NCI-H2029 treated with DMSO at 0.1 percent for 48 hours (cell line): Measurements from ENCODE around the gene PRDM16.

Experiments
- DNase-seq: peaks from one replicate; lab custom pipeline; 2025; lab: John Stamatoyannopoulos, UW

The PRDM16 gene

DNA sequence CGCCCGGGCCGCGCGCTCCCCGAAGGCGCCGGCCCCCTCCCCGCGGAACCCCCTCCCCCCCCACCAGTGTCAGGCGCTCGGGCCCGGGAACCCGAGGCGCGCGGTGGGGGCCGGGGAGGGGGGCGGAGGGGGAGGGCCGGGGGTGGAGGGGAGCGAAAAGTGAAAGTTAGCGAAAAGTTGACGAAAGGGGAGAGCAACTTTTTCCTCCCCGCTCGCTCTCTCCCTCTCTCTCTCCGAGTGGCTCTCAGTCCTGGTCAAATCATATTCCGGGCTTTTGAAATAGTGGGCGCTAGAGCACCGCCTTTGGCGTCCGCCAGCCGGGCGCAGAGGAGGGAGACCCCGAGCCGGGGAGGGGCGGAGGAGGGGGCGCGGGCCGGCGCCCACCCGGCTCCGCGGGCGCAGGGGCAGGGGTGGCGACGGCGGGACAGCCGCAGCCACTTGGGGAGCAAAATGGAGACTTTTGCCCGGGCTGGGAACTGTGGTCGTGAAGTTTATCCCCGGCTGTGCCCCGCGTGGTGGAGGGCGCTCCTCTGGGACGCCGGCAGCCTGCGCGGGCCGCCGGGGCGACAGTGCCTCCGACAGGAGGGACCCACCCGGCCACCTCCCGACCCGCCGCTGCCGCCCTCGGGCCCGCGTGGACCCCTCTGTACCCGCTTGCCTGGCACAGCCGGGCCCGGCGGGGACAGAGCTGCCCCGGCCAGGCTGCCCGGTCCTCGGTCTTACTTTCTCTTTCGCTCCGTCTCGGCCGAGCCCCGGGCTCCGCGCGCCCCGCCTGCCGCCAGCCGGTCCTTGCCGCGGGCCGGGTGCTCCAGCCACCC, 697 bp downstream of the PRDM16 start:
- DNase-seq: no peak

DNA sequence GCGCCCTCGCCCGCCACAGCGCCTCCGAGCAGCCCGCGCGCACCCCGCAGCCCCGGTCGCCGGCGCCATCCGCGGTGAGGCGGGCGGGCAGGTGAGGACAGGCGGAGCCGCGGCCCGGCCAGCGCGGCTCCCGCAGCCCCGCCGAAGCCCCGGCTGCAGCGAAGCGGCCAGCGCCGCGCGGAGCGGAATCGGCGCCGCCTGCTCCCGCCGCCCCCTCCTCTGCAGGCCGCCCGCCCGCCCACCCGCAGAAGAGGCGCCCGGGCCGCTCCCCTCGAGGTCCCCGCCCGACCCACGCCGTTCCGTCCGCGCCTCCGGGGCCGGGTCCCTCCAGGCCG, 1.3 kb downstream of the PRDM16 start:
- no peak for DNase-seq

DNA sequence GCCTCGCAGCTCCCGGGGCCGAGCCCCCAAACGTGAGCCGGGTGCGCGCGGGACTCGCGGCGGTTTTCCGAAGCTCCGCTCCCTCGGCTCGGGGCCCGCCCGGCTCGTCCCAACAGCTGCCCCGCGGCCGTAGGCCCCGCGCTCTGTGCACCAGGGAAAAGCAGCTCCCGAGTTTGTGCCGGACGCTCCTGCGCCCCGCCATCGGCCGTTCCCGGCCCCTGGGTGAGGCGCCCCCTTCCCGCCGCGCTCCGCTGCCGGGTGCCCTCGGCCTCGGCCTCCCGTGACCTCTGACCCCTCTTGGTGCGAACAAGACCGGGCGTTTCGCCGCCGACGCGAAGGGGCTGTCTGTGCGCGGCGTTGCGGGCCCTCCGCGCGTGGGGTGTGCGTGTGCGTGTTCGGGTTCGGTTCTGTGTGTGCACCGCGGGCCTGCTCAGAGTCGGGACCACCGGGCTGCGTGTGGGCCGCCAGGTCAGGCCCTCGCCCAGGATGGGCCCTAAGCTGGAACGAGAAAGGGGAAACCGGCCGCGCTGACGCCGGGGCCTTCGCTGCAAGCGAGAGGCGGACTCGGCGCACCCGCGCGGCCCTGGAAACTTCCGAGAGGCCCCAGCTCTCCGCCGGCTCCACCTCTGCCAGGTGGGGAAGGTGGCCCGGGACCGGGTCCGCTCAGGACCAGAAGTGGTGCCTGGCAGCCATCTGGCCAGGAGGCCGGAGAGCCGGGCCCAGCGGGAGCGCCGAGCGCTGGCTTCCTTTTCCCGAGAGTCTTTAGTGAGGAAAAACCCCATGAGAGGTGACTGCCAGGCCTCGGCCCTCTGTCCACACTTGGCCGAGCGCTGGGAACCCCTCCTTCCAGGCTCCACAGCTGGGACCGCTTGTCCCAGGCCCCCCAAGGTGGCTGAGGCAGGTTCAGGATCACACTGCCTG, 1.9 kb downstream of the PRDM16 start:
- DNase-seq: no peak

DNA sequence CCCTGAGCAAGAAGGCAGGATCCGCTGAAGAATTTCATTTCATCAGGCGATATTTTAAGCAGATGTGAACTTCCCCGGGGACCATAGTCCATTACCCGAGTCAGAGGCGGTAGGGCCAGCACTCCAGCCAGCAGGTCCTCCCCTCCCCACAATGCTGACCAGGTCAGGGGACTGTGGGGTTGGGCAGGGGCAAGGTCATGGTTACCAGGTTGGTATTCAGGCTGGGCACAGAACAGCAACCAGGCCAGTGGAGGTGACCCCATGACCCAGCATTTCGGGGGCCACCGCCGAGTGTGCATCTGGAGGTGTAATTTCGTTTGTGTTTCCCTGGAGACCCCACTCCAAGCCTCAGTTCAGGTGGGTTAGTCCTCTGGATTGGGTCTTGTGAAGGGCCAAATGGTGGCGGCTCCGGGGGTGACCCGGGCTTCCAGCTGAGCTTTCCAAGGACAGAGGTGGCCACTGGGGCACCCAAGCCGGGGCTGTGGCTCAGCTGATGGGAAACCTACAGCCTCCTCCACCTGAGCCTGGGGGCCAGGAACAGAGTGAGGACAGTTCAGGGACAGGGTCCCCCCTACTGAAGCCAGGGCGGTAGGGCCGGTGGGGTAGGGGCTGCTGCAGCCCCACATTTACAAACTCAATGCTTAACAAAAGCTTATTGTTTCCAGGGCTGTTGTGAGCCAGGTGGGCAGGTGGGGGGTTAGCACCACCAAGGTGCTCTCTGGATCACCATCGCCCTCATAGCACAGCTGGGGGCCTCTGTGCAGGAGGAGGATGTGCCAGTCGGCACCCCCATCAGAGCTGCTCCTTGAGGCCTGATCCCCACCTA, 2.8 kb downstream of the PRDM16 start:
- DNase-seq: no peak

DNA sequence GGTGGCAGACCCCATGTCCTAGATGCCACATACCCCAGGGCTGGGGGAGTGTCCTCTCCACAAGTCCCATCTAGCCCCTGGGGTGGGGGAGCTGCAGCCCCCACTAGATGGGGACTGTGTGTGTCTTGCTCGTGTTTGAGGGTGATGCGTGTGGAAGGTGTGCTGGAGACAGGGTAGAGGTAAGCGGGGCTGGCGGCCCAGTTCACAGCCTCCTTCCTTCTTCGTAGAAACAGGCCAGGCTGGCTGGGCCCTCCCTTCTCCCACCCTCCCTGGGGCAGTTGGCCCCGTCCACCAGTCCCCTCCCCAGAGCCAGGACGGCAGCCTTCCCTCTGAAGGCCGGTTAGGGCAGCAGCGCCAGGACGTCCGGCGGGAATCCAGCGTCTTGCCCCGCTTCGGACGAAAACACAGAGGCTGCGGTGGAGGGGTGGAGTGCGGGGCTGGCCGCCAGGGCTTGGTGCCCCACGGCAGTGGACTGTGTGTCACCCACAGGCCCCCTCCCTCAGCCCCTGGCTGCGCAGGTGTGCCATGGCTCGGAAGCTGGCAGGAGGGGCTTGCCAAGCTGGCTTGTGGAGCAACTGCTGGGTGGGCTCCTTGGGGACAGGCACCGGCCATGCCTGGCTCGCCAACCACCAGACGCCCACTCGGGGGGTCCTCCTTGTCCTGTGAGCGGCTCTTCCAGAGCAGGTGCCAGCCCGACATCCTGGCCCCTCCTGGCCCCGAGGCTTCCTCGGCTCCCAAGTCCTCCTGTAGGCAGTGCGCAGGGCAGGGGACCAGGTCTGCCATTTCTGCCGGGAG, 3.6 kb downstream of the PRDM16 start:
- DNase-seq: no peak

- no peak for DNase-seq
These were observed 4.1 kb downstream of the PRDM16 start for GRCh38 chr1:3073186-3073488.

- DNase-seq: no peak
These were observed 4.7 kb downstream of the PRDM16 start for GRCh38 chr1:3073489-3074296.

- DNase-seq: no peak
These were observed 5.3 kb downstream of the PRDM16 start for GRCh38 chr1:3074297-3074741.

DNA sequence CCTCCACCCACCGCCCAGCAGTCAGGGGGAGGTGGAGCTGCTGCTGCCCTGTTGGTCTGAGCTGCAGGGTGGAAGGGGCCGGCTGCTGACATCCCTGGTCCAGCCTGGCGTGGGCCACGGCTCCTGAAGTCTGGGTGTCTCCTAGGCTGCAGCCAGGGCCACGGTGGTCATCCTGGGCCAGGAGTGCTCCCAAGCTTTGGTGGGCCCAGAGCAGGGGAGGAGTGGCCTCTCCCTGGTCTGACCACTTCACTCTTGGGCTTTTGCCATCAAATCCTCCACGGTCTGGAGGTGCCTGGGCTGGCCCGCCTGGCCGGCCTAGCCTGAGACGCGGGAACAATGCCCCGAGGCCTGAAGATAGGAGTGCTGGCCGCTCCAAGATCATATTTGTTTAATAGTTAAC, 5.8 kb downstream of the PRDM16 start:
- DNase-seq: no peak

DNA sequence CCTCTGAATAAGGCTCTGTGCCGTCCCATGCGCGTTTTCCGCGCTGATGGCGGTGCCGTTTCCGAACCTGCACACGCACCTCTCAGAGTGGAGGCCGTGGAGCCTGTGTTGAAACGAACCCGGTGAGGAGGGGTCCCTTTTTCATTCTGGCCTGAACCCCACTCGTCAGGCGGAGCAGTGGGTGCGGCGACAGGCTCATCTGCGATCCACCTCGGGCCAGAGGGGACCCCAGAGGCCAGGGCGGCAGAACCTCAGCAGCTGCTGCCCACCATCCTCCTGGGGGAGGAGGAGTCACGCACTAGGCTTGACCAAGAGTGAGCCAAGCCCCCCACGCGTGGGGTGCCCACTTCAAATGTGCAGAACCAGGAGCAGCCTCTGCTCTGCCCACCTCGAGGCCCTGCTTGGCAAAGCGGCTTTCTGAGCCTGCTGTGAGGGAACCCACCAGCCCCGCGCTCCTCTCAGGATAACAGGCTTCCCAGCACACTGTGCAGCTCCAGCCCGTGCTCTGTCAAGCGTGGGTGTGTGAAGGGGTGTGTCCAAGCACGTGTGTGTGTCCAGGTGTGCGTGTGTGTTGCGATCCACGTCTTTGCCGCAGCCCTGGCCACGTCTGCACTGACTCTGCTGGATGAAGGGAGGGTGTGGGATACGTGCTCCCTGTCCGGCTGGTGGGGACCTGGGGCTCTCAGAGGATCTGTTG, 6.8 kb downstream of the PRDM16 start:
- no peak for DNase-seq

GRCh38 chr1:3076363-3076740, 7.3 kb downstream of the PRDM16 start:
- DNase-seq: no peak

DNA sequence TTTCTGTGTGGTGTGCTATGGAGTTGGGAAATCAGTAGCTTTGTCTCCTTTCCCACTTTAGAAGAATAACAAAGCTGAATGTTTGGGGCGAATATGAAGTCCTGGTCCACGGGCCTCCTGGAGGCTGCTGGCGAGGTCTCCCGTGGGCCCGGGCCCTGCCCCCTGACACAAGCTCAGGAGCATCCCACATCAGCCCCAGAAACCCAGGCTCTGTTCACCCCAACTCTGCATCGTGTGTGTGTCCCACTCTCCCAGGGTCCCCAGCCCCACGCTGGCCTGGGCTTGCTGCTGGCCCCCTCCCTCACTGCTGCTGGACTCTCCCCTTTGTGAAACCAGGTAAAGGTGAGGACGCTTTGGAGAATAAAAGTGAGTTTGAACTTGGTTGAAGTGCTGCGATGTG, 8.1 kb downstream of the PRDM16 start:
- DNase-seq: no peak

GRCh38 chr1:3077561-3077960, 8.6 kb downstream of the PRDM16 start:
- DNase-seq: no peak

DNA sequence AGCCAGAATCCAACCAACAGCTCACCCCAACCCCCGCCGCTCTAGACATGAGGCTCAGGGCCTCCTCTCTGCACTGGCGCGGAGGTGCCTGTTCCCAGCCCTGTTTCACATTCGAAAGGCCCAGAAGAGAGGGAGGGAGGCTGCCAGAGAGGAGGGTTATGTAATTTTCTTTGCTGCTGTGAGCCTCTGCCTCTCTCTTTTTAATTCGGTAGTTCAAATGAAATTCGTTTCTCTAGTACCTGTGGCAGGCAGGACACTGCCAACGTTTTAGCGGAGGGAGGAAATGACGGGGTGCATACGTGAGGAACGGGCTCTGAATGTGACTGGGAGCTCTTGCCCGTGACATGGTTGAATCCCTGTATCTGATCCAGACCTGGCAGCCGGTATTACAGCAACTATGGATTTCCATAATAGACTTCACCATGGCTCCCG, 9.4 kb downstream of the PRDM16 start:
- DNase-seq: no peak

- DNase-seq: no peak
These were observed 9.9 kb downstream of the PRDM16 start for GRCh38 chr1:3078871-3079270.

- no peak for DNase-seq
These were observed 10.5 kb downstream of the PRDM16 start for GRCh38 chr1:3079381-3080052.

DNA sequence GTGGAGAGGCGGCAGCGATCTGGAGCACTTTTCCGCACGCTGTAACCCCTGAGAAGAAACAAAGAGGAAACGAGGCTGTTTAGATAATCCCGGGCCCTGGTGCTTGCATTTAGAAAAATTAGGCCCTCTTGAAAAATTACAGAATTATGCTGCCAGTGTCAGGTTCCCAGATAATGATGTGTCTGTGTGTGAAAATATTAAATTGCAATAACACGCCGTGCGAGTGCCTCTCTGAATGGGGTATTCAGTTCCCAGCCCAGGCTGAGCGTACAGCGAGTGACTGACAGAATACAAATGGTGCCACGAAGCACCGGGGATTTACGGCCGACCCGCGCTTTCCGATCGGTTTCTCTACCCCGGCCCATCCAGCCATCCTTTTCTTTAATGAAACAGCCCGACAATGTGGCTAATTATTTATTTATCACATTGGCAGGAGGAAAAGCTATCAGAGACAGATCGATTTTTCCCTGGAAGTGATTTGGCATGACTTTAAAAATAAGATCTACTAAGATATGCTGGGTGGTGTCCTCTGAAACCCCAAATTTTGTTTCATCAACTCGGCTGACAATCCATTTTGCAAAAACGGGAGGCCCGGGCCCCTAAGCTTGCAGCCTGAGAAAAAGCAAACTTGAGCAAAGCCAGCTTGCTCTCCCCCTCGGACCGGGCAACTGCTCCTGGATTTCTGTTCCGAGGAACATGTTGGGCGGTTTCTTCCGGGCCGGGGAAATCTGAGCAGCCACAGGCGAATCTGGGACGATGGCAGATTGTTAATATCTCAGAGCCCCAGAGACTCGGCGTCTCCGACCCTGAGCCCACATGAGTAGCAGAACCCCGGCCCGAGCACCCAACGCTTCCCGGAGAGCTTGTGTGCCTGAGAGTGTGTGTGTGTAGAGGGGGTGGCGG, 11.3 kb downstream of the PRDM16 start:
- DNase-seq: no peak

GRCh38 chr1:3081171-3081683, 12.2 kb downstream of the PRDM16 start:
- DNase-seq: no peak
